Mesodermal cell (in vitro differentiated cells): ENCODE data around the gene PRF1.
"Not testable (repeated sequence)": the region's sequence is repeated elsewhere in the genome, so short reads cannot be mapped to it uniquely, and the experiment has no call there.

Experiments used
- H3K27ac ChIP-seq: 2 replicates; pipeline ENCODE4 v1.7.0; 2013; ENCODE audit warnings: mild to moderate bottlenecking, low read depth, low read length, moderate library complexity; ENCODE audit not compliant: severe bottlenecking
- H3K36me3 ChIP-seq: 2 replicates; pipeline ENCODE4 v1.7.1; 2013; ENCODE audit warnings: mild to moderate bottlenecking, low read length, moderate library complexity; ENCODE audit not compliant: control insufficient read depth, insufficient read depth
- H3K4me1 ChIP-seq: one replicate; pipeline ENCODE4 v1.7.1; 2013; ENCODE audit warnings: mild to moderate bottlenecking, low read length; ENCODE audit not compliant: insufficient read depth, control insufficient read depth, poor library complexity, severe bottlenecking
- H3K4me3 ChIP-seq: 2 replicates; pipeline ENCODE4 v1.7.0; 2013; ENCODE audit warnings: low read length, control low read depth, mild to moderate bottlenecking; ENCODE audit not compliant: insufficient read depth, poor library complexity, severe bottlenecking; ENCODE audit errors: extremely low read depth
- H3K9me3 ChIP-seq: 2 replicates; pipeline ENCODE4 v1.7.1; 2013; ENCODE audit warnings: mild to moderate bottlenecking, low read length, moderate library complexity; ENCODE audit not compliant: control insufficient read depth
- WGBS, 2 experiments: methylation state at CpG; one replicate each; pipeline ENCODE4 v1.1.5; 2013; ENCODE audit warnings: missing lambda C conversion rate in 2 of 2; ENCODE audit not compliant: insufficient coverage in 2 of 2; 5-methylcytosine and 5-hydroxymethylcytosine counted together

Gene PRF1

GRCh38 chr10:70634011-70634410, 31.5 kb upstream of the PRF1 start:
- H3K4me3 ChIP-seq = no peak overlapping the region
- 49 to 55% methylated on average over 2 to 4 of the region's 4 CpGs for WGBS, 2 experiments
- H3K4me1 ChIP-seq = no peaks in the 10 kb centered on the region
- H3K9me3 ChIP-seq = peaks cover 7% of the 10 kb centered on the region
- no peak overlapping the region for H3K27ac ChIP-seq
- H3K36me3 ChIP-seq = no peaks in the 10 kb centered on the region

- not testable (repeated sequence) for H3K27ac ChIP-seq, H3K36me3 ChIP-seq, H3K4me3 ChIP-seq, H3K4me1 ChIP-seq, H3K9me3 ChIP-seq
- WGBS, 2 experiments = 88 to 100% methylated on average over 1 of the region's 6 CpGs
These were observed 29.2 kb upstream of the PRF1 start for GRCh38 chr10:70631735-70632134.

- no peaks in the 10 kb centered on the region for H3K36me3 ChIP-seq
- no peak overlapping the region for H3K4me3 ChIP-seq
- H3K27ac ChIP-seq = no peak overlapping the region
- H3K4me1 ChIP-seq = no peaks in the 10 kb centered on the region
- WGBS, 2 experiments = no CpG with 5 or more reads among the region's 1 CpG
- peaks cover 7% of the 10 kb centered on the region for H3K9me3 ChIP-seq
These were observed 26.8 kb upstream of the PRF1 start for GRCh38 chr10:70629338-70629737.

- H3K9me3 ChIP-seq = peaks cover 11% of the 10 kb centered on the region
- H3K36me3 ChIP-seq = no peaks in the 10 kb centered on the region
- no peaks in the 10 kb centered on the region for H3K4me1 ChIP-seq
- H3K4me3 ChIP-seq = no peak overlapping the region
- H3K27ac ChIP-seq = no peak overlapping the region
These were observed 23.5 kb upstream of the PRF1 start for GRCh38 chr10:70626056-70626455.

GRCh38 chr10:70622981-70623844, 20.7 kb upstream of the PRF1 start:
- Histone ChIP-seq H3K9me3 (peaks cover 12% of the 10 kb centered on the region), H3K4me1 (no peaks in the 10 kb centered on the region), H3K4me3 (no peak overlapping the region), H3K36me3 (no peaks in the 10 kb centered on the region), H3K27ac (no peak overlapping the region)
- WGBS, 2 experiments = 80 to 100% methylated on average over 2 to 3 of the region's 3 CpGs

GRCh38 chr10:70622541-70622940, 20.0 kb upstream of the PRF1 start:
- WGBS, 2 experiments = 83% methylated on average over 2 to 3 of the region's 3 CpGs
- no peaks in the 10 kb centered on the region for H3K36me3 ChIP-seq
- no peak overlapping the region for H3K27ac ChIP-seq
- no peaks in the 10 kb centered on the region for H3K4me1 ChIP-seq
- peaks cover 12% of the 10 kb centered on the region for H3K9me3 ChIP-seq
- H3K4me3 ChIP-seq = no peak overlapping the region

- H3K36me3 ChIP-seq = no peaks in the 10 kb centered on the region
- peaks cover 12% of the 10 kb centered on the region for H3K9me3 ChIP-seq
- H3K27ac ChIP-seq = no peak overlapping the region
- WGBS, 2 experiments = 90 to 92% methylated on average over 3 of the region's 4 CpGs
- no peak overlapping the region for H3K4me3 ChIP-seq
- H3K4me1 ChIP-seq = no peaks in the 10 kb centered on the region
These were observed 19.1 kb upstream of the PRF1 start for GRCh38 chr10:70621503-70622078.

- H3K27ac ChIP-seq = no peak overlapping the region
- no peaks in the 10 kb centered on the region for H3K4me1 ChIP-seq
- no peaks in the 10 kb centered on the region for H3K36me3 ChIP-seq
- peaks cover 12% of the 10 kb centered on the region for H3K9me3 ChIP-seq
- no peak overlapping the region for H3K4me3 ChIP-seq
These were observed 17.4 kb upstream of the PRF1 start for GRCh38 chr10:70620020-70620289.

- H3K36me3 ChIP-seq = no peaks in the 10 kb centered on the region
- H3K4me1 ChIP-seq = no peaks in the 10 kb centered on the region
- H3K27ac ChIP-seq = no peak overlapping the region
- WGBS, 2 experiments = 46 to 67% methylated on average over 2 to 3 of the region's 4 CpGs
- peaks cover 12% of the 10 kb centered on the region for H3K9me3 ChIP-seq
- no peak overlapping the region for H3K4me3 ChIP-seq
These were observed 16.9 kb upstream of the PRF1 start for GRCh38 chr10:70619271-70620019.

- Histone ChIP-seq H3K4me3 (no peak overlapping the region), H3K27ac (no peak overlapping the region), H3K36me3 (no peaks in the 10 kb centered on the region), H3K4me1 (no peaks in the 10 kb centered on the region), H3K9me3 (peaks cover 12% of the 10 kb centered on the region)
- 90 to 94% methylated on average over 3 to 5 of the region's 5 CpGs for WGBS, 2 experiments
These were observed 16.1 kb upstream of the PRF1 start for GRCh38 chr10:70618663-70619062.
